Right renal cortex interstitium (tissue), 3 donors: ENCODE results near the gene ZNF524. TPM values are rescaled to one million over a fixed set of nuclear protein-coding genes. Genes with fewer than 3 reads are reported as not detected.

Source experiments
- DNase-seq, 3 donors: peaks; one replicate each; pipeline ENCODE4 v3.0.0-alpha.2; 2013; ENCODE audit warnings: low read depth in 3 of 3, low spot score in 2 of 3
- polyA plus RNA-seq, 3 donors: library from polyadenylated mRNA; unstranded; fragments of 120-200 nt; gene quantifications; one replicate each; pipeline ENCODE4 v1.2.1, GENCODE V29; 2013; ENCODE audit not compliant: insufficient read length in 3 of 3

Gene ZNF524
- polyA plus RNA-seq, 3 donors = 6.0 to 8.1 (median 6.6) TPM

DNA sequence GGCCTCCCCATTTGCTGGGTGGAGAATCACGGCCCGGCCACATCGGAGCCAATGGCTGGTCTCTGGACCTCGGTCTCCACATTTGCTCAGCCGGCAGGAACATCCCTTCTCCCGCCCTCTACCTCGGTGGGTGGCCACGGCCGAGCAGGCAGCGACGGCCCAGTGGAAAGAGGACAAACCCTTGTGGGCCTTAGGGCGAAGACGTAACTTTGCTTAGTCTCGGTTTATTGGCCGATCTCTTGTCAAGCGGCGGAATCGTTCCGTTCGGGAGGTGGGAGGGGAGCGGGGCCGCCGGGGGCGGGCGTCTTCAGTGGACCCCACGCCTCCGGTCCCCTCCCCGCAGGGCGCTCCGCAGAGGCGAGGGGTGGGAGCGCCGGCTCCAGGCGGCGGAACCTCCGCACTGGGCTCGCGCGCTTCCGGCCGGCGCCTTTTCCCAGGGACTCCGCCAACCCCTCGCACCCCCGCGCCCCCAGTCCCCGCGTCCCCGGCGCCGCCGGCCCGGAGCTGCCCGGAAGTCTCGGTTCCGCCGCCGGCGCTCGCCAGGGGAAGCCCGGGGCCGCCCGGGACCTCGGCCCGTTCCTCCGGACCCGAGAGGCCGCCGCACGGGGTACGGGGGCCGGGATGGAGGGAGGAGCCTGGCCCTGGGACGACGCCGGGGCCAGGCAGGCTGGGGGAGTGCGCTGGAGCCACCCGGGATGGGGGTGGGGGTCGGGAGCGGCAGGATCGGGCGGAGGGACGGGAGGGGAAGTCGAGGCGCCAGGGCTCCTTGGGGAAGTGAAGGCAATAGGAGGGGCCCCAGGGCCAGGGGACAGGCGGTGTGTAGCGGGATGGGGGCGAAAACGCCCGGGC is 40.7 kb downstream of the ZNF524 start, which contains the start of gene ZNF580:
Gene ZNF580, plus strand, starts transcription at position 426 of the 849 bp plus-strand sequence. CDS start 1,507 bp downstream, outside the sequence.
- no peak for DNase-seq

DNA sequence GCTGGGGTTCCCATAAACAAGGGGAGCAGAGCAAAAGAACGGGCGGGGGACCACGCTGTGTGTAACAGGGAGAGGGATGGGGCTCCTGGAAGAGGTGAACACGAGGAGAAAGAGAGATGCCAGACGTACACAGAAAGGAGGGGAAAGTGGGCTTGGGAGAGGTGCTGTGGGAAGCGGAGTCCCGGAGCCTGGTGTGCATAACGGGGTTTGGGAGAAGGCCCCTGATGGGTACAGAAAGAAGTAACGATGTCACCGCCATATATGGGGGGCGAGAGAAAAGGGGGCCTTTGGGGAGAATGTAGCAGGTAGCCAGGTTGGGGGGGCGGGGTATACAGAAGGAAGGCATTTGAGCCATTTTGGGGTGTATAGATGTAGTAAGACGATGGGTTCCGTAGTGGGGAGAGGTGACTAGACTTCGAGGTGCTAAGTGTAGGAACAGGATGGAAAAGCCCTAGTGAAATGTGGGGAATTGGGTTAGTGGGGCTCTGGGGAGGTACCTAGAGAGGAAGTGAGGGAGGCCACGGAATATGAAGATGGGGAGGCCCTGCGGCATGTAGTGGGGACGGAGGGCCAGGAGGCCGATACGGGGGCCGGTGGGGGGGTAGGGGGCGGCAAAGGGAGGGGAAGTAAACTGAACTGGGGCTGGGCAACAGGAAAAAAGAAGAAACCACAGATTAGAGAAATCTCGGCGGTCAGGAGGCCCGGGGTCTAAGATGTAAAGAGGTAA is 41.5 kb downstream of the ZNF524 start:
- DNase-seq = no peak

DNA sequence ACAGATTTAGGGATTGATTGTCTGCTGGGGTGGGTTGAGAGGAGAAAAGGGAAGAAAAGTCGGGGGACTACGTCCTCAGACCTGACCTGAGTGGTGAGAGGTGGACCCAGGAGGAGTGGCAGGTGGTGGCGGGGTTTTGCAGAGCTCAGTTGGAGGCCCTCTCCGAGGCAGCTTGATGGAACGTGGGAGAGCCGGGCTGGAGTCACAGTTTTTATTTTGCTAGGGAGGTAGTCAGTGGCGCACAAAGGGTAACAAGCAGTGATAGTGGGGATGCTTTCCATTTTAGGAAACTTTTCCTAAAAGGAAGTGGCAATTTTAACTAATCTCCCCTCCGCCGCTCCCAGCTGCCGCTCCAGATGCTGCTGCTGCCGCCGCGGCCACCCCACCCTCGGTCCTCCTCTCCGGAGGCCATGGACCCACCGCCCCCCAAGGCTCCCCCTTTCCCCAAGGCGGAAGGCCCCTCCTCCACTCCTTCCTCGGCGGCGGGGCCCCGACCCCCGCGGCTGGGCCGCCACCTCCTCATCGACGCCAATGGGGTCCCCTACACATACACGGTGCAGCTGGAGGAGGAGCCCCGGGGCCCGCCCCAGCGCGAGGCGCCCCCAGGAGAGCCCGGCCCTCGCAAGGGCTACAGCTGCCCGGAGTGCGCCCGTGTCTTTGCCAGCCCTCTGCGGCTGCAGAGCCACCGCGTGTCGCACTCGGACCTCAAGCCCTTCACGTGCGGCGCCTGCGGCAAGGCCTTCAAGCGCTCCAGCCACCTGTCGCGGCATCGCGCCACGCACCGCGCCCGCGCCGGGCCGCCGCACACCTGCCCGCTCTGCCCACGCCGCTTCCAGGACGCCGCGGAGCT is 42.3 kb downstream of the ZNF524 start:
- no peak for DNase-seq

DNA sequence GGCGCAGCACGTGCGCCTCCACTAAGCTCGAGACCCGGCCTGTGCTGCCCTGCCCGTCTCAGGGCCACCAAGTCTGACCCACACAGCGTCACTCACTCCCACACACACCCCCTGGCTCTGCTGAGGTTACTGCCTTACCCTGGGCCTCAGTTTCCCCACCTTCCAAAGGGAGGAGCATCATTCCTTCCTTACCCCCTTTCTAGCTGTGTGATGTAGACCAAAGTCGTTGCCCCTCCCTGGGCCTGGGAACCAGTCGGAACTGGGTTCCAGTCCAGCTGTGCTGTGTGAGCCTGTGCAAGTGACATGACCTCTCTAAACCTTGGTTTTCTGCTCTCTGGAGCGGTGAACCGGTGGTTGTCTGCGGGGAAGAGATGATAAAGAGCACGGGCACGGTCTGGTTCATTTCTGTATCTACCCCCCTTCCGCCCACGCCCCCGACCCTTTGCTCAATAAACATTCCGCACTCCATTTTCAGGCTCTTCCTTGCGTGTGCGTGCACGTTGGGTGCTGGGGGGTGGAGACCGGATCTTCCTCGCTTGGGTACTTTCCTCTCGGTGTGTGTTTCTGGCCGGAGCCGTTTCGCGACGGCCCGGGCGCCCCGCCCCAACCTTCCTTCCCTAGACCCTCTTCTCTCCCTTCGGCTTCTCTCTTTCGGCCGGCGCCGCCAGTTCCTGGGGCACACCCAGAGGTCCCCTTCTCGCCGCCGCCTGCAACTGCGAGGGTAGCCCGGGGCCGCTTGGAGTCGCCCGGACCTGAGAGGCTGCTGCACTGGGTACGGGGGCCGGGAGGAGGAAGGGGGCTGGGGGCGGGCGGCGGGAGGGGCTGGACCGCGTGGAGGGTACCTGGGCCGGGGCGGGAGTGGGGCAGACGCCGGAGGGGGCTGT is 43.2 kb downstream of the ZNF524 start, which contains the start of gene ZNF581:
Gene ZNF581, plus strand, starts transcription at position 647 of the 884 bp plus-strand sequence. CDS start 923 bp downstream, outside the sequence.
- no peak for DNase-seq

DNA sequence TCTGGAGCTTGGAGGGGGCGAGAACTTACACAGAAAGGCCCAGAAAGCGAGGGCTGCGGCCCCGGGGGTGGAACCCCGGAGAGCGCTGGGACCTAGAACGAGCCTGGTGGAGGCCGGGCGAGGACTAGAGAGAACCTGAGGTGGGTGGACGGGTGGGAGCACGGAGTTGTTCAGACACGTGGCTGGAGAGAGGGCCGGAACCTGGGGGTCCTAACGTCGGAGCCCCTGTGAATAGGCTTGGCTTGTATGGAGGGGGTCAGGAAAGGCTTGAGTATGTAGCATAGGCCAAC is 43.7 kb downstream of the ZNF524 start:
- DNase-seq = no peak

DNA sequence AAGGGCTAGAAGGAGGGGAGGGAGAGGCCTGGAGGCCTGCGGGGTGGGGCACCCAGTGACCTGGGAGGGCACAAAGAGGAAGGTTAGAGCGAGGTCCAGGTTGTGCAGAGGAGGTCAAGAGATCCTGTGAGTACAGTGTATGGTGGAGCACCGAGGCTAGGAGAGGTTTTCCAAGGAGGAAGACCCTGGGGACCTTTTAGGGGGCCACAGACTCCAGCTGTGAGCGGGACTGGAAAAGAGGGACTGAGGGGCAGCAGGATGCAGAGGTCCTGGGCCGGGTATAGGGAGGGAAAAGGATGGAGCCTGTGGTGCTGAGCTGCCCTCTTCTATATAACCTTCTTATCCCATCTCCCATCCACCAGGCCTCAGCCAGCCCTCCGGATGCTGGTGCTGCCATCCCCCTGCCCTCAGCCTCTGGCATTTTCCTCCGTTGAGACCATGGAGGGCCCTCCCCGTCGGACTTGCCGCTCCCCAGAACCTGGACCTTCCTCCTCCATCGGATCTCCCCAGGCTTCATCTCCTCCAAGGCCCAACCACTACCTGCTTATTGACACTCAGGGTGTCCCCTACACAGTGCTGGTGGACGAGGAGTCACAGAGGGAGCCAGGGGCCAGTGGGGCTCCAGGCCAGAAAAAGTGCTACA is 44.2 kb downstream of the ZNF524 start:
- DNase-seq = no peak

DNA sequence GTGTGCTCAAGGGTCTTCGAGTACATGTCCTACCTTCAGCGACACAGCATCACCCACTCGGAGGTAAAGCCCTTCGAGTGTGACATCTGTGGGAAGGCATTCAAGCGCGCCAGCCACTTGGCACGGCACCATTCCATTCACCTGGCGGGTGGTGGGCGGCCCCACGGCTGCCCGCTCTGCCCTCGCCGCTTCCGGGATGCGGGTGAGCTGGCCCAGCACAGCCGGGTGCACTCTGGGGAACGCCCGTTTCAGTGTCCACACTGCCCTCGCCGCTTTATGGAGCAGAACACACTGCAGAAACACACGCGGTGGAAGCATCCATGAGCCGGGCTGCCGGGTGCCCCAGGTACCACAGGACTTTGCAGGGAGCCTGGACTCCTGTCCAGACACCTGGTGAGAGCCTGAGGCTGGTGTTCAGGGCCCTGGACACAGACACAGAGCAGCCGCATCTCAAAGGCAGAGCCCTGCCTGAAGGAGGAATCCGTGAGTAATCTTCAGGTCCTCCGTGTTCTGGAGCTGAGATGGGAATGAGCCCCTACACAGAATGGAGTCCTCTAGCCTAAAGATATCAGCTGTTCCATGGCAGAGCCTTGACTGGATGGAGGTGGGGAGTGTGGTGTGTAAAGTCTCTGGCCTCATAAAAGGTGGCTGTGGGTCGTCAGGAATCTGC is 44.9 kb downstream of the ZNF524 start:
- no peak for DNase-seq

DNA sequence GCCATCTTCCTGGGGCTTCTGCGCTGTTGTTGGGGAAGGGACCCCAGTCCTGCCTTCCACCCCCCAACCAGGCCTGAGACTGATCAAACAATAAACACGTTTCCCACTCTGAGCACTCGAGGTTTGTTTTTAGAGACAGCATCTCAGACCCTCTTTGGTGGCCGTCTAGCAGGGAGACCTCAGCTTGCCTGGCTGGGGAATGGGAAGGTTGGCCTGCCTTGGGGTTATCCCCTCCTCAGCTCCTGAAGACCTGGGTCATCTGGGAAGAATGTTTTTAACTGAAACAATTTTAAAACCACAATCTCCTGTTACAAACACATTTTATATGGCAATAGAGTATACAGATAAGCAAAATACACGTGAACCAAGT is 45.4 kb downstream of the ZNF524 start:
- DNase-seq = no peak

DNA sequence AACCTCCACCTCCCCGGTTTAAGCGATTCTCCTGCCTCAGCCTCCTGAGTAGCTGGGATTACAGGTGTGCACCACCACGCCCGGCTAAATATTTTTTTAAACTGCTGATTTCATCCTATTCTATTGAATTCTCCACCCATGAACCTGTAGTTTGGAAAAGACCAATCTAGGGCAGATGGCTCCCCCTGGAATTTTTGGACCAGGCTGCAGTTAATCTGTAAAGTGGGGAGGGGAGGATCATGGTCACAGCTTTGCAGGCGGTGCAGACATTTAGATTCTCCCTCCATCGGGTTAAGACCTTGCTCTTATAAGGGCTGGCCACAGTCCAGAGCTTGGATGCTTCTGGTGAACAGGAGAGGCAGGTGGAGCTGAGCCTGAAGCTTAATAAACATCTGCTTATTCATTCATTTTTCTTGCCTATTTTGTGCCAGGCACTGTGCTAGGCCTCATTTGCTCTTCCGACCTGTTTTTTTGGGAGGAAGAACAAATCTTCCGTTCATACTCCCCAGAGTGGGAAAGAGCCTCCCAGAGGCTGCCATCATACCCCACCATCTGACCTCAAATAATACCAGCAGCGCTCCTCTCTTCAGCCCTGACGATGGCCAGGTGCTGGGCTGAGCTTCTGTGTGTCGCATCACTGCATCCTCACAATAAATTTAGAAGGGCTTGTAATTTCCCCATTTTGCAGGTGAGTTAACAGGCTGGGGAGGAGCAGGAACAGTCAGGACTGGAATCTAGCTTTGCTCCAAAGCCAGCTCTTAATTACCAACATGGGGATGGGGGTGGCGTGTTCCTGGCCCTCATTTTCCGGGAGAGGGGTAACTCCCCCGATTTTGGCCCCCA is 47.0 kb downstream of the ZNF524 start:
- no peak for DNase-seq

DNA sequence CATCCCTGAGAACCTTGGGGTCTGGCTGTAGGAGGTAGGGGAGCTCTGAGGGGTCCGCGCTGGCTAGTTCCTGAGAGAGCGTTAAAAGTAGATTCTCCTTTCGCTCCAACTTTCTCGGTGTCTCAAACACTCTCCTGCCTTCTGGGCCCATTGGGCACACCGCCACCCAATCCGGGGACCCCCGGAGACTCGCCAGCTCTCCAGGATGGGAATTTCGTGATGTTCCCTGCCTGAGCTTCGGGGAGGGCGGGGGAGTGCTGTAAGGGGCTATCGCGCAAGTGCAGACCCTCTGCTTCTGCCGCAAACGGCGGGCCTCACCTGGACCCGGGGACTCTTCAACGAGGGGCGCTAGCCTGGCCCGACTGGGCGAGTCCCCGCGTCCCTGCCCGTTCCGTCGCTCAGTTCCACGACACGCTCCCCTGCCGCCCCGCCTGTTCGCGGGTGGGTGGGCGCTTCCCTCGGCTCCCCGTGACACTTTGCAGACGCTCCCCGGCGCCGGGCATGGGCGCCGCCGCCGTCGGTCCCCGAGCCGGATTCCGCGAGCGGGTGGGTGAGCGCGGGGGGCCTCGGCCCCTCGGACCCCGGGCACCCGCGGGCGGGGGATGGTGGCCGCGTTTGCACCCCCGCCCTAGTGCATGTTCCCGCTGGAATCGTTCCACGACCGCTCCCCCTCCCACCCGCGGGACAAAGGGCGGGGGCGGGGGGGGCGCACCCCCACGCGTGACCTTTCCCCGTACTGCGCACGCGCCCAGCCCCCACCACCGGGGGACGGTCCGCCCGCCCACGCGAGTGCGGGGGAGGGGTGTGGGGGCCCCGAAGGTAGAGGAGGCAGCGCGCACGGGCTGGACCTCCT is 47.9 kb downstream of the ZNF524 start, which contains the start of gene CCDC106:
Gene CCDC106, plus strand, starts transcription at position 481 of the 853 bp plus-strand sequence. CDS start 835 bp downstream, outside the sequence.
- DNase-seq = no peak

DNA sequence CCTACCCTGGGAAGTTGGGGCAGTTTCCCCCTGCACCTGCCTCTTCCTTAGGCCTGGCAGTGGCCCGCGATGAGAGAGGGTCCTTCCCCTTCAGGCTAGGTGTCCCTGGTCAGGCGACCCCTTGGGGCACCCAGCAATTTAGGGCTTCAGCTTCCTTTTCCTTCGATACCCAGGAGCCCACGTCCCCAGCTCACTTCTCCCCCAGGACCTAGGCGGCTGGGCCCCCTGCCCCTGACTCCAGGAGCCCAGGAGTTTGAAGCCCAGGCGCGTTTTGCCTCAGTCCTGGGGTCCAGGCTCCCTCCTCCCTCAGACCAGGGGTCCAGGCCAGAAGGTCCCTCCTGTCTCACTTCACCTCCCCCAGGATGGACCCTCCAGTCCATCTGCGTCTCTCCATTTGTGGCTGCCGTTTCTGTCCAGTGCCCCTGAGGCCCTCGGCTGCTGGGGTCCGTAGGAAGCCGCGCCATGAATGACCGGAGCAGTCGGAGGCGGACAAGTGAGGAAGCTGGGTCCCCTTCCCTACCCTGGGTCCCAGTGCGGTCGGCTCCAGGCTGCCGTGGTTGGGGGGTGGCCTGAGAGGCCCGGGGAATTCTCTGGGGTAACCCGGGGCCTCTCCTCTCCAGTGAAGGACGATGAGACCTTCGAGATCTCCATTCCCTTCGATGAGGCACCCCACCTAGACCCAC is 48.6 kb downstream of the ZNF524 start:
- no peak for DNase-seq

DNA sequence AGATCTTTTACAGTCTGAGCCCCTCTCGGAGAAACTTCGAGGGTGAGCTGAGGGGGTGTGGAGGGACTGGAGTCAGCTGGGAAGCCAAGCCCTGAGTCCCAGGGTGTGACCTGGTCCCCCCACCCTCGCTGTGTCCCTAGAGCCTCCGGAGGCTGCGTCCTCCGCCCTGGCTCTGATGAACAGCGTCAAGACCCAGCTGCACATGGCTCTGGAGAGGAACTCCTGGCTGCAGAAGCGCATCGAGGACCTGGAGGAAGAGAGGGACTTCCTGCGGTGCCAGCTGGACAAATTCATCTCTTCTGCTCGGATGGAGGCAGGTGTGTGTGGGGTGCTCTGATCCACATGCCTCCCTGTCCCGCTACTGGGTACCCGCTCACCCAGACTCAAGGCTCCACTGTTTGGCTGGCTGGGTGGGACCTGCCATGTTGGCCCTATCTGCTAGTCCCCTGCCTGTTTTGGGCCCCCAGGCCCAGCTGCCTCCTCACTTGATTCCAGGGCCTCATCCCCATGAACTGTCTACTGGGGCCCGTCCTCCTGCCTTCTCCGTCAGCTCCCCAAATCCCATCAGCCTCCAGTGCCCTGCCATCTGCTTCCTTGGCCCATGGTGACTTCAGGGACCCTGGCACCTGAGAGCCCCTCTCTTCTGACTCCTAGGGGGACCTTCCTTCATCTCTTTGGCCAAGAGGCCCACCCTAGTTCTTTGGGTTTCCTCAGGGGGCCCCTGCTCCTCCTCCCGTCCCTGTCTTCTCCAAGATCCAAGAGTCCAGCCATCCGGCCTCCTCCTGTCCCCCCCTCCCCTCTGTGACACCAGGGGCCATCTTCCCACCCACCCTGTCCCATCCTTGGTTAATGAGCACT is 49.4 kb downstream of the ZNF524 start:
- no peak for DNase-seq

DNA sequence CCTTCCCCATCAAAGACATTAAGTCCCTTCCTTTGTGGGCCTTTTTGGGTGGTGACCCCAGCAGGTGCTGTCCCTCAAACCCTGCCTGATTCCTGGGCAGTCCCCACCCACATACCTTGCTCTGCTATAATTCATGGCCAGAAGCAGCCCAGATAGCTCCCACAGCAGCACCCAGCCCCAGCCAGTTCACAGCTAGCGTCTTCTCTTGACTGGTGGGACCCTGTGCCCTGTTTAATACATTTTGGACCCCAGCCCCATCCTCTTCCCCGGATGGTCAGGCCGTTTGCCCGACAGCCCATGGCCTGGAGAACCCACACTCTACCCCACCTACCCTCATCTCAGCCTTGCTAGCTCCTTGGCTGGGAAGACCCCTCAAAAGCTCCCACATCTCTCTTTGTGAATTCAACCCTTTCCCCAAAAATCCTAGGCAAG is 50.1 kb downstream of the ZNF524 start:
- DNase-seq = no peak

DNA sequence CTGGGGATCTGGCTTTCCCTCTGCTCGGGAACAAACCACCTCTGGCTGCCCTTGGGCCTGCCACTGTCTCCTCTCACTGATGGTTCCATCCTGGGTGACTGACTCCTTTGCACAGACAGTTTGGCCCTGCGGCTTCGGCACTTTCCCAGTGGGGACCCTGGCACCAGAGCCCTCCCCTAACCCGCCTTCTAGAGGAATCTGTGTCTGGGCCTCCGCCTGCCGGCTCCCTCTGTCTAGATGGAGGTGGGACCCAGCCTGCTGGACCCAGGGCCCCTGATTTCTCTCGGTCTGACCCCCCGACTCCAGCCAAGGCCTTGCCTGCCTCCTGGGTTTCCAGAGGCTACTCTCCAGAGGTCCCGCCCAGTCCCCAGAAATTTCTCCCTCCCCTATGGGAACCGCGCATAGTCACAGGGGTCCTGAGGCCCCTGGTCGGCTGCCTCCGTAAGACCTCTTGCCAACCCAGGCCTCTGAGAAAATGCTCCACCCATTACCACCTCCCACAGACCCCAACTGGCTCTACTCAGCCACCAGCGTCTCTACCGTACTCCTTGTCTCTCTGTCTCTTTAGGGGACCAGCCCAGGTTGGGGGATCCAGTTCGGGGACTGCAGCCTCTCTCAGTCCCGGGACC is 50.6 kb downstream of the ZNF524 start:
- DNase-seq = no peak

DNA sequence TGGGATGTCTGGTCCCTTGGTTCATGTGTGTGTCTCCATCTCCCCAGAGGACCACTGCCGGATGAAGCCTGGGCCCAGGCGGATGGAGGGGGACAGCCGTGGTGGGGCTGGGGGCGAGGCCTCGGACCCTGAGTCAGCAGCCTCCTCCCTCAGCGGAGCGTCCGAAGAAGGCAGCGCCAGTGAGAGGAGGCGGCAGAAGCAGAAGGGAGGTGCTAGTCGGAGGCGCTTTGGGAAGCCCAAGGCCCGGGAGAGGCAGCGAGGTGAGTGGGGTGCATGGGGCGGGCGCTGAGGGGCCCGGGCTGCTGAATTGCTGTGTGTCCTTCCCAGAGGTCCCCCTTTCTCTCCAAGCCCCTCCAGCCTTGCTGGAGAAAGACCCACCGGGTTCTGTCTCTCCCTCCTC is 51.1 kb downstream of the ZNF524 start:
- no peak for DNase-seq
